ENCODE measurements around the gene PCYT1B.

Gene PCYT1B

DNA sequence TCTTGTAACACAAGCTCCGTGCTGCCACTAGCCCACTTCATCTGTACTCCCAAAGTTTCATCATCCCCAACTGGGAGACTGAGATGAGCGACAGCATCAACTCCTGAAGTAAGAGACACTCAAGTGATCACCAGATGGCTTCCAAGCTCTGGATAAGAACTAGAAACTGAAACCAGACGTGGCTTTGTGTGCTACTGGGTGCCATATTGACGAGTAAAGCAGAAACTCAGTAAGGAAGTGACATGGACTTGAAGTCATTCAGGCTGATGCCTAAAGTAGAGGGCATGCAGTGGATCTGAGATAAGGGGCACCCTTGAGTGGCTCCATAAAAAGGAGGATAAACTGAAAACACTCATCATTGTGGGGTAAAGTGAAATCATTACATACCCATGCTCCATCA, 72.4 kb downstream of the PCYT1B start:
- intact Hi-C loops (cut with DNase I; ENCODE audit: low total_unique reads): no loop called here
- Histone ChIP-seq H3K4me3 (no peak overlapping the region), H3K9me3 (no peaks in the 10 kb centered on the region), H3K27me3 (no peaks in the 10 kb centered on the region), H3K27ac (no peak overlapping the region), H3K4me1 (peaks cover 0 to 4% (median 0%) of the 10 kb centered on the region in 4 donors), H3K36me3 (no peaks in the 10 kb centered on the region)
- TF ChIP-seq, protein P1, sequence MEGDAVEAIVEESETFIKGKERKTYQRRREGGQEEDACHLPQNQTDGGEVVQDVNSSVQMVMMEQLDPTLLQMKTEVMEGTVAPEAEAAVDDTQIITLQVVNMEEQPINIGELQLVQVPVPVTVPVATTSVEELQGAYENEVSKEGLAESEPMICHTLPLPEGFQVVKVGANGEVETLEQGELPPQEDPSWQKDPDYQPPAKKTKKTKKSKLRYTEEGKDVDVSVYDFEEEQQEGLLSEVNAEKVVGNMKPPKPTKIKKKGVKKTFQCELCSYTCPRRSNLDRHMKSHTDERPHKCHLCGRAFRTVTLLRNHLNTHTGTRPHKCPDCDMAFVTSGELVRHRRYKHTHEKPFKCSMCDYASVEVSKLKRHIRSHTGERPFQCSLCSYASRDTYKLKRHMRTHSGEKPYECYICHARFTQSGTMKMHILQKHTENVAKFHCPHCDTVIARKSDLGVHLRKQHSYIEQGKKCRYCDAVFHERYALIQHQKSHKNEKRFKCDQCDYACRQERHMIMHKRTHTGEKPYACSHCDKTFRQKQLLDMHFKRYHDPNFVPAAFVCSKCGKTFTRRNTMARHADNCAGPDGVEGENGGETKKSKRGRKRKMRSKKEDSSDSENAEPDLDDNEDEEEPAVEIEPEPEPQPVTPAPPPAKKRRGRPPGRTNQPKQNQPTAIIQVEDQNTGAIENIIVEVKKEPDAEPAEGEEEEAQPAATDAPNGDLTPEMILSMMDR (IDR thresholded peaks at IDR 0.05): no peak
- no peak for DNase-seq

DNA sequence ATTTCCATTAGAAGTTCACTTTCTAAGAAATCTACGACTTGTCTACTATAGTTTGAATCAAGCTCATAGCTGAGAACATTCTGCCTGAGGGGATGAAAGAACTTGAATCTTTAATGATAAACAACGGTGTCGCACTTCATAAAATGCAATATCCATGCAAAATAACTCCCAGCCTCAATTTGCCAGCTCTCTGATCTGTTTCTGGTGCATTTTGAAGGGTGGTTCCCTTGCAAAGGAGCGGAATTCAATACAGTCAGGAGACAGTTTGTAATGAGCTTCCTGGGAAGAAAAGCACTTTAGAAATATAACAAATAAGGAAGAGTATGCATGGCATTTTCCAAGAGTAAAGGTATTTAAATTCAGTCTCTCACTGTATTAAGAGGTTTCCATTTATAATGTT, 80.0 kb downstream of the PCYT1B start:
- H3K27me3 ChIP-seq: no peaks in the 10 kb centered on the region
- no peaks in the 10 kb centered on the region for H3K9me3 ChIP-seq
- no peak for DNase-seq
- H3K4me1 ChIP-seq: peaks cover 0 to 27% (median 0%) of the 10 kb centered on the region in 4 donors
- H3K4me3 ChIP-seq: no peak overlapping the region
- peak overlapping the region; percentile 59 to 61 for H3K27ac ChIP-seq
- intact Hi-C loops (cut with DNase I; ENCODE audit: low total_unique reads): no loop called here
- TF ChIP-seq, protein P1 (IDR thresholded peaks at IDR 0.05): no peak
- H3K36me3 ChIP-seq: no peaks in the 10 kb centered on the region

DNA sequence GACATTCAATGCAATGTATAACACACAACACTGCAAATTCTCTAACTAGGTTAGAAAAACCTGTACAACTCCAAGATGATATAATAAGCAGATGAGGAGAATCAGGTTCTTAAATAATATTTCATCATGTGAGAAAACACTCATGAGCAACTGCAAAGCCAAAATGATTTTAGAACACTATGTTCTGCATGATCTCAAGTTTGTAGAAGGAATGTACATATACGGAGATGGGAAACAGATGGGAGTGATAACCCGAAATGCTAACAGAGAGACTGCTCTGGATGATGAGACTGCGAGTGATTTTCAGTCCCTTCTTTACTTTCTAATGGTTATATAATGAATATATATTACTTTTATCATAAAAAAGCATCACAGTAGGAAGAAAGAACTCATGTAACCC, 80.9 kb downstream of the PCYT1B start:
- H3K4me3 ChIP-seq: no peak overlapping the region
- no peak for DNase-seq
- no peaks in the 10 kb centered on the region for H3K9me3 ChIP-seq
- H3K27me3 ChIP-seq: no peaks in the 10 kb centered on the region
- peak overlapping the region; percentile 59 to 61 for H3K27ac ChIP-seq
- intact Hi-C loops (cut with DNase I; ENCODE audit: low total_unique reads): no loop called here
- H3K4me1 ChIP-seq: peaks cover 0 to 27% (median 0%) of the 10 kb centered on the region in 4 donors
- H3K36me3 ChIP-seq: no peaks in the 10 kb centered on the region
- TF ChIP-seq, protein P1 (IDR thresholded peaks at IDR 0.05): no peak

DNA sequence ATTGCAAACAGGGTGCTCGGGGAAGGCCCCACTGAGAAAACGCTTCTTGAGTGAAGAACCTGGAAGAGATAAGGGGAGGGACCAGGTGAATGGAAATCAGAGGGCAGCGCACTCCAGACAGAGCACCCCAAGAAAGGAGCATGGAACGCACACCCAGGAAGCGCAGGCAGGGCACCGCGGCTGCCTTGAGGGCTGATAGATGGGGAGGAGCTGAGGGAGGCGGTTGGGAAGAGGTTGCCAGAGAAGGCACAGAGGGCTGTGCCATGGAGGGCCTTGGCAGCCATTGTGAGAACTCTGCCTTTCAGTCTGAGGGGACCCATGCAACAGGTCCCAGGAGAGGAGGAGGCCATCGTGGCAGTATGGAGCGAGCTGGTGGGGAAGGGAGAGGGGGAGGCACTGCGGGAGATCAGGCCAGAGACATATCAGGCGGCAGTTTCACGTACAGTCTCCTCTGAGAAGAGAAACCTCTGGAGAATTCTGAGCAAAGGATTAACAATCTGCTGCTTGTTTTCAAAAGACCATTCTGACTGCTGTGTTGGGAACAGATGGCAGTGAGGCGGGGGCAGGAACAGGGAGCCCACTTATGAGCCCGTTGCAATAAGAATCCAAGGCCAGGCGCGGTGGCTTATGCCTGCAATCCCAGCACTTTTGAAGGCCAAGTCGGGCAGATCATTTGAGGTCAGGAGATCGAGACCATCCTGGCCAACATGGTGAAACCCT, 83.7 kb downstream of the PCYT1B start:
- peaks cover 0 to 34% (median 0%) of the 10 kb centered on the region in 4 donors for H3K4me1 ChIP-seq
- H3K9me3 ChIP-seq: no peaks in the 10 kb centered on the region
- intact Hi-C loops (cut with DNase I; ENCODE audit: low total_unique reads): no loop called here
- no peaks in the 10 kb centered on the region for H3K36me3 ChIP-seq
- no peaks in the 10 kb centered on the region for H3K27me3 ChIP-seq
- H3K4me3 ChIP-seq: no peak overlapping the region
- TF ChIP-seq, protein P1 (IDR thresholded peaks at IDR 0.05): no peak
- no peak for DNase-seq
- H3K27ac ChIP-seq: peak overlapping the region in 1 of 2 donors; percentile 19

DNA sequence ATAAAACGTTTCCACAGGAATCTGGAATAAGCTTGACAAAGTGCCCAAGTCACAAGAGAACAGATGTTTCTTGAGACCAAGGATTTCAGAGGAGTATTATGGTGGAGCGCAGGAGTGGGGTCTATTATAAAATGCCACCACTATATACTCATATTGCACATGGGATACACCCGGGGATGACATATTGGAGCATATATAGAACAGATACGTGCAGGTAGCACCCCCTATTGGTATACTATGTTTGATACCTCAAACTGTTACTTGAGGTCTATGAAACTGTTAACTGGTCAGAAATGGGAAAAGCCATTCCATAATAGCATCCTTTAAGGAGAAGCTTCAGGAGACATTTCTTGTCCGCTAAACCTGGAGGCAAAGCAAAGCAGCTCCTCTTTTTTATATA, 86.0 kb downstream of the PCYT1B start:
- intact Hi-C loops (cut with DNase I; ENCODE audit: low total_unique reads): no loop called here
- Histone ChIP-seq H3K9me3 (no peaks in the 10 kb centered on the region), H3K4me1 (peaks cover 0 to 24% (median 0%) of the 10 kb centered on the region in 4 donors), H3K36me3 (no peaks in the 10 kb centered on the region), H3K27me3 (no peaks in the 10 kb centered on the region), H3K4me3 (no peak overlapping the region), H3K27ac (no peak overlapping the region)
- DNase-seq: no peak
- TF ChIP-seq, protein P1 (IDR thresholded peaks at IDR 0.05): peak in 1 of 2 experiments; percentile 8
